Left kidney (tissue), 2 donors: Measurements from ENCODE around the gene HNF1B. TPM values are rescaled to one million over a fixed set of nuclear protein-coding genes. Genes with fewer than 3 reads are reported as not detected.
"Not testable (repeated sequence)": the region's sequence is repeated elsewhere in the genome, so short reads cannot be mapped to it uniquely, and the experiment has no call there.

Experiments
- DNase-seq: peaks from one replicate; pipeline ENCODE4 v3.0.0-alpha.2; 2013
- polyA plus RNA-seq: library from polyadenylated mRNA; unstranded; fragments of 120-200 nt; gene quantifications from one replicate; pipeline ENCODE4 v1.2.1, GENCODE V29; 2013; ENCODE audit not compliant: insufficient read length

Gene HNF1B
- polyA plus RNA-seq, 1 donor: 114 TPM

DNA sequence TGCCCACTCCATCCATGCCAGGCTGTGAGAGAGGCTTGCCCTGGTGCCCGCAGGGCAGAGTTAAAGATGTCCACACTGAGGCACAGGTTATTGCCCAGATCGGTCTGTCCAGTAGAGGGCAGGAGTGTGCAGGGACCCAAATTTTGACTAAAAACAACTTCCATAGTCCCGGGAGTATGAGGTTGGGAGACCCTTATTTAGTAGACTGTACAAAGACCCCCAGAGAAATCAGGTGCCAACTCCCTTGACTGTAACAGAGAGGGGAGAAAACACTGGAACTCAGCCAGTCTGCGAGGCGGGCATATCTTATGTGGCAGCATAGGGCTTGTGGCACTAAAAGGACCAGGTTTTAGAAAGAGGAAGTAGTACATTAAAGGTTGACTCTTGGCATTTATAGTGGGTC, 43.4 kb downstream of the HNF1B start:
- DNase-seq: no peak

DNA sequence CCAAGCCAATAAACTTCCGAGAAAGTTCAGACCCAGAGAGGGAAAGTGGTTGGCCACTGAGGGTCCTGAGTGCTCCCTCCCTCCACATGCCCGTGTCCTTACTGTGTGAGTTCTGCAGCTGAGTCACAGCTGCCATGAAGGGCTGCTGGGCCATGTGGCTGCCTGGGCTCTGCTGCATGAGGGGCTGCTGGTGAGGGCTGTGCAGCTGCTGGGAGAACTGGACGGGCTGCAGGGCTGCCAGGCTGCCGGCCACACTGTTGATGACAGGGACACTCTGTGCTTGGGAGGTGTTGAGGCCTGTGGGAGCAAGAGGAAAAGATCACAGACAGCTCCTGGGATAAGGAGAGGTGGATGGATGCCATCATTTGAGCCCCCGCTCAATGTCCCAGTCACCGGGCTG, 44.0 kb downstream of the HNF1B start:
- DNase-seq: no peak

DNA sequence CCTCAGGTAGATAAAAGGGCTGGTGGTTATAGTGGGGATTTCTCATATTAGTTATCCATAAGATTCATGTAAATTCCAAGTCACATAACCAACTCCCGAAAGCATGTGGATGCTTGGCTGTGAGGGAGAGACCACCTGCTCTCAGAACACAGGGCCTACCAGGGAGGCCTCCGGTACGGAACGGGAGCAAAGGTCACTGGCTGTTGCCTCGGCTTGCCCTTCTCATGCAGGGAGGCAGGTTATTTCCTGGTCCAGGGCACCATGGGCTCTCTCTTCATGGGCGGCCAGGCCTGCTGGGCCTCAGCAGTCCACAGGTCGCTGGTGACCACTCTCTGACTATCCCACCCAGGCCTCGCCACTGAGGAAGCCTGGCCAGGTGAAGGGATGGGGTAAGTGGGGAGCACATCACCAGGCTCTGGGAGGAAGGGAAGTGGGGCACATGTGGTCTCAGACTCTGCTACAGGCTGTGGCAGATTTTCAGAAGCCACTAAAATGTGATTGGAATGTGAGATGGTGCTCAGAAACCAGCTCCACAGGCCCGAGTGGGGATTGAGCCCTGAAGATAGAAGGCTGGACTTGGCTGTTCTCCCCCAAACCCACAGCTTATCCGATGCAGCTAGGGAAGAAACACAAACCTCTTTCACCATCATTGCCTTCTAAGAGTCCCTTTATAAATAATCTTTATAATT, 45.4 kb downstream of the HNF1B start:
- no peak for DNase-seq

DNA sequence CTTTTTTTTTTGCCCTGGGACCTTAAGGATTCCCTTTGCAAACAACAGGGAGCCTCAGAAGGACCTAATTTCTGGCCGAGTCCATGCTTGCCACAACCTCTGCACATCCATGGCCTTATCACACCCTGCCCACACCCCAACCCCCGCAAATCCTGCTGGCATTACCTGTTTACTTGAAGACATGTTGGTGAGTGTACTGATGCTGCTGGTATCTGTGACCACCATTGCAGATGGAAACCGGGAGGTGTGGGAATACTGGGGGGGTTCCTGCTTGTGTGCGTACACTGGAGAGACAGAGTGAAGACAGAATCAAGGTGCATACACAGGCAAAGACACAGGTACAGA, 46.0 kb downstream of the HNF1B start:
- DNase-seq: no peak

DNA sequence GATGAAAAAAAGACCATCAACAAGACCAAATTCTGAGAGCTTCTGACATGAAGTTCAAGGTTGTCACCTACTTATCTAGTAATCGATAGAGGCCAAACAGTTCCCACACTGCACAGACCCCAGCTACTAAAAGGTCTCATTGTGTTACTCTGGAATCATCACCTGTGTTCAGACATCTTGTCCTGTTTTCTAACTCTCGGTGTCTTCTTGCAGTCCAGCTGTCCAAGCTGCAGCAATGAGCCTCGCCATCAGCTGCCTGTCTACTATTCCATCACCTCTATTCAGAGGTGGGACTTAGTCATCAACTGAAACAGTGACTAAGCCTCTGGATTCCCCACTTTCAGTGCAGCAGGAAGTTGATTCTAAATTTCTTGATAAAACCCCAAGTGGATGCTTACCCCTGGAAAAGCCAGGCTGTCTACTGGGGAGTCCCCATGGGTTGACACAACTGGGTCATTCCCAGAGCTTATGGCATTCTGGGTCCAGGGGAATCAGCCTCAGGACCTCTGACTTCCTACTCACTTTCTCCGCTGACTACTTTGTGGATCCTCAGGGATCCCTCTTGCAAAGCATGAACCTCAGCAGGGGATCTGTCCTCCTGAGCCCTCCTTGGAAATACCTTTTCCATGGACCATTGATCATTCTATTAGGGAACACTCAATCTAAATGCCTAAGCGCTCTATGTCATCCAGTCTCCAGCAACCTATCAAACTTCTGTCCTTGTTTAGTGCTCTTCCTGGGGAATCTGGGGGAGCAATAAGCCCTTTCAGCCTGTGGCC, 46.5 kb downstream of the HNF1B start:
- DNase-seq: no peak

DNA sequence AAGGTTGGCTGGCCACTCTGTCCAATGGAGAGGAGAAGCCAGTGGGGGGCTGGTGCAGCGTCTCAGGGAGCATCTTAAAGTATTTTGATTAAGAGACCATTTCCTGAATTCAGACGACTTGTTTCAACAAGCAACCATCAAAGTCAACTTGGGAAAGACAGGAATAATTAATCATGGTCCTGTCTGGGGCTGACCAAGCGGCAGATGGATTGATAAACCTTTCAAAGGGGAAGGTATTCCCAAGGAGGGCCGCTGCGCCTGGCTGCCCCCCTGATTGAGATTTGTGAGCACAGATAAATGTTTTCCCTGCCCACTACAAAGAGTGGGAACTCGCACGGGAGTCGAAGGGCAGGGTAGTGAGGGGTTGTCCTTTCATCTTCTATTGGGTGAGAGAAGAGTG, 47.5 kb downstream of the HNF1B start:
- DNase-seq: no peak

DNA sequence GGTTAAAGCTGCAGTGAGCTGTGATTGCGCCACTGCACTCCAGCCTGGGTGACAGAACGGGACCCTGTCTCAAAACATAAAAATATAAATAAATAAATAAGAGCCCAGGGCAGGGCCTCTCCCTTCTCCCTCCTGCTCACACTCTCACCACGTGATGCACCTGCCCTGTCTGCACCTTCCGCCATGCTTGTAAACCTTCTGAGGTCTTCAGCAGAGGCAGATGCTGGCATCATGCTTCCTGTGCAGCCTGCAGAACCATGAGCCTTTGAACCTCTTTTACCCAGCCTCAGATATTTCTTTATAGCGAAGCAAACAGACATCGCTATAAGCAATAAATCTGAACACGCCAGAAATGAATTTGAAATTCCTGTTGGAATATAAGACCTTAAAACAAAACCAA, 48.5 kb downstream of the HNF1B start:
- DNase-seq: no peak

DNA sequence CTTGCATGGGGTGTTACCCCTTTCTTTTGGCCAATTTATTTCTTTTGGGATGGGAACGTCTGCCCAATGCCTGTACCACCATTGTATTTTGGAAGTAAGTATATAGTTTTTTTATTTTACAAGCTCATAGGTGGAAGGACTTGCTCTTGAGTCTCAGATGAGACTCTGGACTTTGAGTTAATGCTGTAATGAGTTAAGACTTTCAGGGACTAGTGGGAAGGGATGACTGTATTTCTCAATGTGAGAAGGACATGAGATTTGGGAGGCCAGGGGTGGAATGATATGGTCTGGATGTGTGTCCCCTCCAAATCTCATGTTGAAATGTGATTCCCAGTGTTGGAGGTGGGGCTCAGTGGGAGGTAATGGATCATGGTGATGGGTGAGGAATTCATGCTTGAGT, 49.1 kb downstream of the HNF1B start:
- DNase-seq: no peak

DNA sequence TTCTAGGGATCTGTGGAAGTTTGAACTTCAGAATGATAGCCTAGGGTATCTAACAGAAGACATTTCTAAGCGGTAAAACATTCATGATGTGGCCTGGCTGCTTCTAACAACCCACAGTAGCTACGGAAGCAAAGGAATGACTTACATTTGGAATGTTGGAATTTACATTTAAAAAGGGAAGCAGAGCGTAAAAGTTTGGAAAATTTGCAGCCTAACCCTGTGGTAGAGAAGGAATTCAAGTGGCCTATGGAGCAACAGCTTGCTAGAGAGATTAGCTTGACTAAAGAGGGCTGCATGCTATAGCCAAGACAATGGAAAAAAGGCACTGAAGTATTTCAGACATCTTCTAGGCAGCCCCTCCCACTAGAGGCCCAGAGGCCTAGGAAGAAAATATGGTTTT, 50.1 kb downstream of the HNF1B start:
- DNase-seq: no peak

DNA sequence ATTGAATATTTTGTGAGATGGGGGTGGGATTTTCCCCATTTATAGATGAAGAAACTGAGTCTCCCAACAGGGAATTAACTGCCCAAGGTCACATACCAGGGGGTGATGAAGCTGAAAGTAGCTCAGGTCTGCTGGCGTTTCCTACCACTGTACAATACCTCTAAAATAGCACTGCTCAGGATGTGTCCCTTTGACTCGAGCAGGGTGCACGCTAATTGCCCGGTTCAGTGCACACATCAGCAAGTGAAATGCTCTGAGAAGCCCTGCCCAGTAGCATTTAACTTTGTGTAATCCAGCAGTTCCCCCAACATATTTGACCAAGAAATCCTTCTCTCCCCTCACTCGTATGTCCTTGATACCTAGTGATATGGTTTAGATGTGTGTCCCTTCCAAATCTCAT, 51.5 kb downstream of the HNF1B start:
- DNase-seq: no peak

DNA sequence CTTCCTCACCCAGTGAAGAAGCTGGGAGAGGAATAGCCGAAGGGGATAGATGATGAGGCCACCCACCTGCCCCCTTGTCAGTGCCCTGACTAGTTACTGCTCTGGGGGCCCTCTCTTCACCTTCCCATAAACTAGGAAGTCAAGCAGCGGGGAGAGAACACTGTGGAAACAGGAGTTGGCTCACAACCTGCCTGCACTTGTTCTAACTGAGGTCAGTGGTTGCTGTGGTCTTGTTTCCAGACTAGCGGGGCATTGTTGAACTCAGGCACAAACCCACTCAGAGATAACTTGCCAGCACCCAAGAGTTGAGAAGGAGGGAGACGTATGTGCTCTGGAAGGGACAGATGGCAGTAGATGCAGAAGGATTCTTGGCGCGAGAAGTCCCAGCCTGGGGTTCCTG, 53.1 kb downstream of the HNF1B start:
- no peak for DNase-seq

DNA sequence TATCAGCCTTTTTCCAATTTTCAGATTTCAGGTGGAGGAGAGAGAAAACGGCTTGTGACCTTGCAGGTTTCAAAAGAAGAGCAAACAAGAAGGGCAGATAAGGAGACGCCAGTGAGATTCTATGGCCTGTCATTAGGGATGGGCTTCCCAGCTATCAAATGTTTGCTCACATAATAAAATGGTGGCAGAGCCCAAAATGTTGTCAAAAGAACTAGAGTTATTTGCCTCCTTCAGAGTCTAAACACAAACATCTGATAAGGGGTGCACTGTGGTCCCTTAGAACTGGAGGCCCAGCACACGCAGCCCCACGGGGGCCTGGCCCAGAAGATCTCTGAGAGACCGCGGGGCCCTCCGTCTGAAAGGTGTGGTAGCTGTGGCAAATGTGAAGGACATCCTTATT, 55.5 kb downstream of the HNF1B start:
- DNase-seq: no peak

DNA sequence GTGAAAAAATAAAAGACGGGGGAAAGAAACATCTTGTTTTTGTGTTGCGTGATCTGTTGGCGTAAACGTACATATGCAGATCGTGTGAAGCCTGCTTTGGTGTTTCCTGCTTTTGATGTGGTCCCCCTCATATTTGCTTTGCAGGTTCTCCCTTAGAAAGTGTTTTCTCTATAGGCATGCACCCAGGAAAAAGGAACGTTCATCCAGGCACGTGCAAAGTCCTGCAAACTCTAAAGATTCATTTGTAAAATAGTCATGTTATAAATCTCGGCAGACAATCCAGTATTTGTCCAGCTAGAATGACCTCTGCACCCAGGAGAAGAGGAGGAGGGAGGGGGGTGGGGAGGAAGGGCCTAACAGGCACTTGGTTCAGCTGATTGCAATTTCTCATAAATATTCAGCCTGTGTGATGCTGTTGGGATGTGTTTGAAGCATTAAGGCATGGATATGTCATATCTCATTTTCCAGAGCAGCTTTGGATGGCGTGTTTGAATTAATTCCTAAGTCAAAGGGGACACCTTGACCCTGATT, 61.3 kb downstream of the HNF1B start:
- DNase-seq: no peak

DNA sequence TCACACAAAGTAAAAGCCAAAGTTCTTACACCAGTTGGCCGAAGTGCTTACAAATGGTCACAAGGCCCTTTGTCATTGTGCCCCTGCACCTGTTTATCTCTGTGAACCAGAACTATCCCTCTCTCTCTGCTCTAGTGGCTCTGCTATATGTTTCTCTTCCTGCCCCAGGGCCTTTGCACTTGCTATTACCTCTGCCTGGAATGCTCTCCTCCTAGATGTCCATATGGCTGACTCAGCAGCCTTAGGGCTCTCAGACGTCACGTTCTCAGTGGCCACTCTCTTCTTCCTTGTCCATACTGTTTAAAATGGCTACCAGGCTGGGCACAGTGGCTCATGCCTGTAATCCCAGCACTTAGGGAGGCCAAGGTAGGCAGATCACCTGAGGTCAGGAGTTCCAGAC, 62.9 kb downstream of the HNF1B start:
- no peak for DNase-seq

DNA sequence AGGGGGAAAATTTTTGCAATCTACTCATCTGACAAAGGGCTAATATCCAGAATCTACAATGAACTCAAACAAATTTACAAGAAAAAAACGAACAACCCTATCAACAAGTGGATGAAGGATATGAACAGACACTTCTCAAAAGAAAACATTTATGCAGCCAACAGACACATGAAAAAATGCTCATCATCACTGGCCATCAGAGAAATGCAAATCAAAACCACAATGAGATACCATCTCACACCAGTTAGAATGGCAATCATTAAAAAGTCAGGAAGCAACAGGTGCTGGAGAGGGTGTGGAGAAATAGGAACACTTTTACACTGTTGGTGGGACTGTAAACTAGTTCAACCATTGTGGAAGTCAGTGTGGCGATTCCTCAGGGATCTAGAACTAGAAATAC, 64.9 kb downstream of the HNF1B start:
- not testable (repeated sequence) for DNase-seq

DNA sequence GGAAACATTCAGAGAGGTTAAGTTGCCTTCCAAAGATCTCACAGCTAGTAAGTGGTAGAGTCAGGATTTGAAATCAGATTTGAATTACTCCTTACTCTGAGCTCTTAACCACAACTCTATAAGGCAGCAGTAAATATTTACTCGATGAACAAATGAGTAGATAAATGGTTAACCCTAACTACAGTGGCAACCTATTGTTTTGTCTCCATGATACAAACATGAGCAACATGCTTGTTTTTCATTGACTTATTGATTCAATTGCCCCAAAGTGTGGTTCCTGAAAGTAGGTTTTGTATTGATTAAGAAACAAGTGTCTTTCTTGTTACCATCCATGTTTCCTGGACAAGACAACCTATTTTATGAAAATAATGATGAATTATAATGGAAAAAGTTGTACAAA, 66.8 kb downstream of the HNF1B start:
- no peak for DNase-seq

DNA sequence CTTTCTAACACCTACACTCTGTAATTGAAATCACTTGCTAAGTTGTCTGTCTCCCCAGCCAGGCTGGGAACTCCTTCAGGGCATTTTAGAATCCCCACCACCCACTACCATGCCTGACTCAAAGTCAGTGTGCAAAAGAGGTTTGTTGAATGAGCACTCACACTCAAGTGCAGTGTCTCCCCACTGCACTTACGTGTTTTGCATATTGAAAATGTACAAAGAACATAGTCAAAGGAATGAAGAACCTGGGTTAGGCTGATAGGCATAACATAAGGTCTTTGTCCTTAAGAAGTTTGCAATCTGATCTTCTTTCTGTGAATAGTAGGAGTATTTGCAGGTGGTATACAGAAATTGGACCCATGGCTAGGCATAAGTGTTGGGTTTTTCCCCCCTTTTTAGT, 67.8 kb downstream of the HNF1B start:
- DNase-seq: no peak

DNA sequence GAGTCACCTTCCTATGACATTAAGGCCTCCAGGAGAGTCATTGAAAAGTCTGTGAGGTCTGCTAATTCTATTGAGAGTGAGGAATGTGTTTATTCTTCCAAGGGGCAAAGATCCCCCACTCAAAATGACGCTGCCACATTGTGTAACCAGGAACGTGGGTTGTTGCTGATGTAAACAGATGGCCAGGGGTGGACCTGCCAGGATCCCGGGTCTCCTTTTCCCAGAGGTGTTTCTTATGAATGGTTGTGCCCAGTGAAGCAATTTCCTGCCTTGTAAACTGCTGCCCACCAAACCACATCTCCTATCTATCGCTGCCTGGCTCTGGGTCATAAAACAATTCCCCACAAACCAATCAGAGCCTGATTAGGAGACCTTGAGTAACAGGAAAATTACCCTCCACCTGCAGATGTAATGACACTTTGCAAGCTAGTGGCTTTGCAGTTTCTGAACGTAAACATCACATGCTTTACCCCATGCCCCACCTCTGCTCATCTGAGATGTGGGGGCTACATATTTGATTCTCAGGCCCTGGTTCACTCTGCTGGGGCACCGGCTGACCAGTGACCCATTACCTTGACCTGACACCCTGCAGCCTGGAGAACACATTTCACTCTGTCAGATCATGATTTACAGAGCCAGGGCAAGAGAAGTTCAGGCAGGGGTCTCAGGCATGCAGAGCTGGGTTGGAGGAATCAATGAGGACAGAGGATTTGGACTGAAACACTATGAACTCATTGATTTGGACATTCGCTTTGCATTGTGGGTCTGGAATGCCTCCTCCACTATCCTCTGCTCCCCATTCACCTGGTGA, 68.5 kb downstream of the HNF1B start:
- peak; percentile 59 for DNase-seq

DNA sequence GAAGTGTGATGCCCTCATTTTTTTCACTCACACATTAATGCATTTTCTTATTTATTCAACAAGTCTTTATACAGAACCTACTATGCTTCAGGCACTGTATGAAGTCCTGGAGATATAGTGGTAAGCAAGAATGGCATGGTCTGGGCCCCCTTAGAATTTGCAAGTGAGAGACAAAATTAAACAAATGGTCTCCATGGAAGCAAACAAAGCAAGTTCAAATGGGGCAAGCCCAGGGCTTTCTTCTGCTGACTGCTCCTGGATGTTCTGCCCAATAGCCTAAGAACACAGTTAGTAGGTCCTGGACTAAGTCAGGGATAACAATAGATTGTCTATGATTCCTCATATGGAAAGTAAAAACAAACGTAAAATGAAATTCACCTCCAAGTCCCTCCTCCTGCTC, 70.3 kb downstream of the HNF1B start:
- no peak for DNase-seq

DNA sequence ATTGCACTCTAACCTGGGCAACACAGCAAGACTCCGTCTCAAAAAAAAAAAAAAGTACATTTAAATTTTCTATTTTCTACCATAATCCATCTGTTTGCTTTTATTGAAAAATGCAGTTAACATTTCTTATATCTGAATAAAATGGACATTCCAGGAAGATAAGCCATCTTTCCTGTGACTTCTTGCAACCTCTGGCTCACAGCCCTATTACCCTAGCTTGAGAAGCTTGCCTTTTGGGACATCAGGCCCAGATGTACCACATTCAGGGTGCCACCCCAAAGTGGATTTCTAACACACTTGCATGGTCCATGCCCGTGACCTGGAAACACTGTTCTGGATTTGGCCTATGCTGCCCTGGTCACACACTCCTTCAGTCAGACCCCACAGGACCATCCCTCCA, 71.5 kb downstream of the HNF1B start:
- DNase-seq: no peak

DNA sequence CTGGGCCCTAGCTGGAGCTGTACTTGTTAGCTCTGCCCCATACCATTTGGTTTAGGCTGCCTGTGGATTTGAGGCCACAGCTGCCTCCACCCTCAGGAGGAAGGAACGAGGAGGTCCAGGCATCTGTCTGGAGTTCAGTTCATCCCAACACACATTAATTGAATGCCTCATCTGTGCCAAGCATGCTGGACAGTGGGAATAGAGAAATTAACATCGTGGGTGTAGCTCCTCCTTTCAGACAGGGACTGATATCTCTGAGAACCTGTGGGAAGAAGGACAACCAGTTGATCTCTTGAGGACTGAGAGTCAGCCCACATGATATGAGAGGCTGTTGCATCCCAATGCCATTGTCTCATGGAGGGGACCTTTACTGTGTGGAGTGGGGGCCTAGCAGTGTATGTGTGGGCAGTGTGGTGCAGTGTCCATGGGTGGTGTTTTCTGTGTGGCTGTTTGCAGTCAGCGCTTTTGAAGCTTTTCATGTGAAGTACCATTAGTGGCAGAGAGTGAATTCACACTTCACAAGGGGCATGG, 72.2 kb downstream of the HNF1B start:
- no peak for DNase-seq

DNA sequence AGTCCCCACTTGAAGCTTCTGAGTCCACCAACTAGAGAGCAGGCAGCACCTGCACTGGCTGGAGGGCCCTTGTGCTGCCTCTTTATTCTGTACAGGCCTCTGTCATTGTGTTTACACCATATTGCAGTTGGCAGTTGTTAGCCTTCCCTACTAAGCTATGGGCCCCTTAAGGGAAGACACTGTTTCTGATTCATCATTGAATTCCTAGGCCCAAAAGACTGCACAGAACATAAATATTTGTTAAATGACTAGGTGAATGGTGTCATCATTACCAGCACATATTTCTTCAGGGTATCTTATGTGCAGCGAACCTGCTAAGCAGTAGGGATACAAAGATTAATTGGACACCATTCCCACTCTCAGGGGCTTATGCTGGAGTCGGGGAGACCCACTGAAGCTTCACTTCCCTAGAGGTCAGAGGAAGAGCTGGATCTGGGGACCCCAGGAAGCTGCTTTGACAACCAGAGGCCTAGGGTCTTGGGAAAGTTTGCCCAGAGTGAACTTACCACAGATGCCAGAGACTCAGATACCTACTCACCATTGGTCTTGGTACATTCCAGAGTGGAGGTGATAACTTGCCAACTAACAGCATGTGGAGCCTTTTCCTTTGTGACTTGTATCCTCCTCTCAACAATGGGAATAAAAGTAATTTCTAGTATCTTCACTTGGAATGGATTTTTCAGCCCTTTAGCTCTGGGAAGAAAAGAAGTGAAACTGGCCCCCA, 72.9 kb downstream of the HNF1B start:
- no peak for DNase-seq
